Tibial nerve (tissue), 3 donors: ENCODE measurements around the gene BTBD7.

Experiments
- POLR2A ChIP-seq, 2 donors: fragments of 450-650 bp; IDR thresholded peaks; one replicate each; pipeline ENCODE4 v1.6.1; 2017; ENCODE audit warnings: antibody characterized with exemption in 2 of 2, mild to moderate bottlenecking in 2 of 2, moderate library complexity in 2 of 2
- TF ChIP-seq, protein P1 (sequence below), 5 experiments: fragments of 200-600 bp in 3 of 5; fragments of 450-650 bp in 2 of 5; sonication (generic) in 3 of 5; IDR thresholded peaks; one replicate each; pipeline ENCODE4 v1.5.1; 2016 to 2019; ENCODE audit warnings: antibody characterized with exemption in 5 of 5, mild to moderate bottlenecking in 3 of 5, moderate library complexity in 2 of 5

DNA sequence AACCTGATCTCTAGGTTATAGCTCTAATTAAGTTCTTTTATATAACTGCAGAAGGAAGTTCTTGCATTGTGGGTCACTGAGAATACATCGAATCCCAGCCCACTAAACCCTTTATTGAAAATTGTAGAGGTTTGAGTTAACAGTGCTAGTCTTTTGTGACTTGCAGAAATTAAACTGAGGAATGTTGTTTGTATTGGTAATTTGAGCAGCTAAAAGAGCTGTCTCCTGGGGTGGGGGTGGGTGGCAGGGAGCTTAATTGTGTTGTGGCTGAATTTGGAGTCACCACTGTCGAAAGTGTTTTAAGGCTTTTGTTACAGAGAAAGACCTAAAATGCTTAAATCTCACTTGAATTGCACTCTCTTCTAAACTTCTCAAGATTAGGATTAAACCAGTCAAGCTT lies 11.0 kb upstream of the BTBD7 start:
- TF ChIP-seq, protein P1, sequence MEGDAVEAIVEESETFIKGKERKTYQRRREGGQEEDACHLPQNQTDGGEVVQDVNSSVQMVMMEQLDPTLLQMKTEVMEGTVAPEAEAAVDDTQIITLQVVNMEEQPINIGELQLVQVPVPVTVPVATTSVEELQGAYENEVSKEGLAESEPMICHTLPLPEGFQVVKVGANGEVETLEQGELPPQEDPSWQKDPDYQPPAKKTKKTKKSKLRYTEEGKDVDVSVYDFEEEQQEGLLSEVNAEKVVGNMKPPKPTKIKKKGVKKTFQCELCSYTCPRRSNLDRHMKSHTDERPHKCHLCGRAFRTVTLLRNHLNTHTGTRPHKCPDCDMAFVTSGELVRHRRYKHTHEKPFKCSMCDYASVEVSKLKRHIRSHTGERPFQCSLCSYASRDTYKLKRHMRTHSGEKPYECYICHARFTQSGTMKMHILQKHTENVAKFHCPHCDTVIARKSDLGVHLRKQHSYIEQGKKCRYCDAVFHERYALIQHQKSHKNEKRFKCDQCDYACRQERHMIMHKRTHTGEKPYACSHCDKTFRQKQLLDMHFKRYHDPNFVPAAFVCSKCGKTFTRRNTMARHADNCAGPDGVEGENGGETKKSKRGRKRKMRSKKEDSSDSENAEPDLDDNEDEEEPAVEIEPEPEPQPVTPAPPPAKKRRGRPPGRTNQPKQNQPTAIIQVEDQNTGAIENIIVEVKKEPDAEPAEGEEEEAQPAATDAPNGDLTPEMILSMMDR (IDR thresholded peaks at IDR 0.05): no peak
- no peak for TF ChIP-seq POLR2A (IDR thresholded peaks at IDR 0.05)
